ENCODE measurements around the gene PPFIBP1.
"Not testable (repeated sequence)": the region's sequence is repeated elsewhere in the genome, so short reads cannot be mapped to it uniquely, and the experiment has no call there.

The PPFIBP1 gene

DNA sequence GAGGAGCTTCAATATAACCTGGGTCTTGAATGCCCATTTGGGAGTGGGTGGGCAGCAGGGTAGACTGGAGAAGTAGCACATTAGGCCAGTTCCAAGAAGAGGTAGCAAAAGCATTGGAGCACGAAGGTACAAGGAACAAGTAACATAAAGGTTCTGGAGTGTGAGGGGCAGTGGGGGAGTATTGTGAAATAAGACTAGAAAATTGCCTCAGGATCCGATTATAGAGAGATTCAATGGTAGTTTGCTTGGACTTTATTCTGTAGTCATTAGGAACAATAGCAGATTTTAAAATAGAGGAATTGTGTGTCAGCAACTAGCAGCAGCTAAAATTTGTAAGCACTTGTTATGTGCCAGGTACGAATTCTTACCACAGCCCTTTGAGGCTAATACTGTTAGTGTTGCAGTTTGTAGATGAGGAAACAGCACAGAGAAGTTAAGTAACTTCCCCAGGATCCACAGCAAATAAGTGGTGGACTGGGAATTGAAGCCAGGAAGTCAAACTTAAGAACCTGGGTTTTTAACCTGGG lies 61.8 kb downstream of the PPFIBP1 start:
- H3K9me3 ChIP-seq (ENCODE audit: control insufficient read depth, low read length) = no peaks in the 10 kb centered on the region
- no peaks in the 10 kb centered on the region for H3K36me3 ChIP-seq (ENCODE audit: control insufficient read depth, insufficient read depth, low read length)
- no peaks in the 10 kb centered on the region for H3K27me3 ChIP-seq (replicated peaks; ENCODE audit: control insufficient read depth, insufficient read depth, low read length, poor library complexity, severe bottlenecking)
- no peak overlapping the region for H3K4me3 ChIP-seq (ENCODE audit: insufficient read depth, low read depth, low read length, poor library complexity, severe bottlenecking)
- no peaks in the 10 kb centered on the region for H3K4me1 ChIP-seq (ENCODE audit: control insufficient read depth, insufficient read depth, low read length, poor library complexity, severe bottlenecking)
- no peak overlapping the region for H3K27ac ChIP-seq (ENCODE audit: insufficient read depth, low read length, poor library complexity, severe bottlenecking)
- DNase-seq = no peak

DNA sequence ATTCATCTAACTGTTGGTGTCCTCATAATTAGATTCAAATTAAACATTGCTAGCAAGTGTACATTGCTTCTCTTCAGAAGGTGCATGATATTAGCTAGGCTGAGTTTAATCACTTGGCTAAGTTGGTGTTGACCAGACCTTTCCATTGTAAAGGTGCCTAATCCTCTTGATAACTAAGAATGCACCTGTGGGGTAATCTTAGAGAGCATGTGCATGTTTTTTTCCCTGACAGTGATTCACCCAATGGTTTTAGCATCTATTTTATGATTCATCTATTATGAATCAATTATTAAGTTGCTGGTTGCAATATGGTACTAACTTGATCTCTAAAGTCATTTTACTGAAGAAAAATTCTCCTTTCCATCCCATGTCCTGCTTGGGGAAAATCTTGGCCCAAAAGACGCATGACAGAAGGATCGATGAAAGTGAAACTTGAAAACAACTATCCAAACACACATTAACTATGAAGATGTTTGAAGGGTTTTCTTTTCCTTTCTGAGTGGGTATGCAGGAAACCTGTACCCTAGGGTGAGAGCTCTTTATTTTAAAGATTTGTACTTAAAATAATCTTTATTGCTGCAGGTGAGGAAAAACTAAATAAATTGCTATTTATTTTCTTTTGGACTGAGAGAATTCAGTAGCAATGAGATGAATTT lies 64.2 kb downstream of the PPFIBP1 start:
- not testable (repeated sequence) for H3K36me3 ChIP-seq (ENCODE audit: control insufficient read depth, insufficient read depth, low read length); H3K27ac ChIP-seq (ENCODE audit: insufficient read depth, low read length, poor library complexity, severe bottlenecking); H3K27me3 ChIP-seq (replicated peaks; ENCODE audit: control insufficient read depth, insufficient read depth, low read length, poor library complexity, severe bottlenecking); H3K4me3 ChIP-seq (ENCODE audit: insufficient read depth, low read depth, low read length, poor library complexity, severe bottlenecking); H3K9me3 ChIP-seq (ENCODE audit: control insufficient read depth, low read length); DNase-seq; H3K4me1 ChIP-seq (ENCODE audit: control insufficient read depth, insufficient read depth, low read length, poor library complexity, severe bottlenecking)

DNA sequence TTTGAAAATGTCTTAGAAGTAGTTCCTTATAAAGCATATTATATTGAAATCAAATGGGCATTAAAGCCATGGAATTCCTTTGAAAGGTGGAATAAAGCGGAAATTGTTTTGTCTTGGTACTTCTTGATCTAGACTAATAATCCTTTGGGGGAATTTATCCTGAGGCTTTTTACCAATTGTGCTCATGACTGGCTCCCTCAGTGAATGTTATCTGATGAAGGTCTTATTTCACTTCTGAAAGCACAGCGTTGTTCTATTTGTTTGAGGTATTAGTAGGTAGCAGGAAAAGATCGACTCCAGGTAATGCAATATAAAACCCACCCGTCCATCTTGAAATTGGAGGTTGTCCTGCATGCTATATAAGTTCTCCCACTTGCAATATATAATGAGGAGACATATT lies 64.8 kb downstream of the PPFIBP1 start:
- Histone ChIP-seq H3K27me3 (replicated peaks; ENCODE audit: control insufficient read depth, insufficient read depth, low read length, poor library complexity, severe bottlenecking) (no peaks in the 10 kb centered on the region), H3K4me1 (ENCODE audit: control insufficient read depth, insufficient read depth, low read length, poor library complexity, severe bottlenecking) (no peaks in the 10 kb centered on the region), H3K27ac (ENCODE audit: insufficient read depth, low read length, poor library complexity, severe bottlenecking) (no peak overlapping the region), H3K9me3 (ENCODE audit: control insufficient read depth, low read length) (no peaks in the 10 kb centered on the region), H3K36me3 (ENCODE audit: control insufficient read depth, insufficient read depth, low read length) (no peaks in the 10 kb centered on the region), H3K4me3 (ENCODE audit: insufficient read depth, low read depth, low read length, poor library complexity, severe bottlenecking) (no peak overlapping the region)
- no peak for DNase-seq

DNA sequence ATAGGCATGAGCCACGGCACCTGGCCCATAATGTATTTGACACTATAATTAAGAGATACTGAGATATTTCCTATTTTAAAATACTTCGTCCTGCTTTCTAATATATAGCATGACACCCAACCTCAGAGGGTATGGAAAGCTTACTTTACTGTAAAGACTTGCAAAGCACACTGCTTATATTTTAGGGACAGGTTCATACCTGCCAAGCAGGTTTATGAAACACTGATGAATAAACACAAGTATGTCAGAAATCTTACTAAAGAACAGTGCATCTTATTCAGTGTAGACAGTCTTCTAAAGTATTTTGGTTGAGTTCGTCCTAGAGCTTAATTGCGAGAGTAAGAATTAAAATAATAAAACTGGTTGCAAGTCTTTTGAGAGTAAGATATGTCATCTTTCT lies 65.4 kb downstream of the PPFIBP1 start:
- H3K9me3 ChIP-seq (ENCODE audit: control insufficient read depth, low read length) = no peaks in the 10 kb centered on the region
- no peak overlapping the region for H3K4me3 ChIP-seq (ENCODE audit: insufficient read depth, low read depth, low read length, poor library complexity, severe bottlenecking)
- no peak for DNase-seq
- no peaks in the 10 kb centered on the region for H3K4me1 ChIP-seq (ENCODE audit: control insufficient read depth, insufficient read depth, low read length, poor library complexity, severe bottlenecking)
- no peaks in the 10 kb centered on the region for H3K27me3 ChIP-seq (replicated peaks; ENCODE audit: control insufficient read depth, insufficient read depth, low read length, poor library complexity, severe bottlenecking)
- no peak overlapping the region for H3K27ac ChIP-seq (ENCODE audit: insufficient read depth, low read length, poor library complexity, severe bottlenecking)
- H3K36me3 ChIP-seq (ENCODE audit: control insufficient read depth, insufficient read depth, low read length) = no peaks in the 10 kb centered on the region

DNA sequence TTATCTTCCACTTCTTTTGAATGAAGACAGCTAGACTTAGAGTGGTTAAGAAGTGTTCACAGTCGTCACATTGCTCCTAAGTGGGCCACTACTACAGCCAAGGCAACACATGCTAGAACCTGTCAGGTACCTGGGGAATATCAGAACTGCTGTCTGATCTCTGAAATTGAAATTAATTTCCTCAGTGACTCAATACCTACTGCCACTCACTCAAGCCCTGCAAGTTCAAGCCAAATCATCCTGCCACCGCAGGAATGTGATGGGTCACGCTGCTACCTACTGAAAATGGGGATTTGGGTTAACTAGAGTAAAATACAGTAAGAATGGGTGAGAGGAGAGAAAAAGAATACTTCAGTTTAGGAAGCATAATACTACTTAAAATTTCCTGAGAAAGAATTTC lies 67.7 kb downstream of the PPFIBP1 start:
- not testable (repeated sequence) for H3K9me3 ChIP-seq (ENCODE audit: control insufficient read depth, low read length); H3K4me3 ChIP-seq (ENCODE audit: insufficient read depth, low read depth, low read length, poor library complexity, severe bottlenecking); DNase-seq; H3K36me3 ChIP-seq (ENCODE audit: control insufficient read depth, insufficient read depth, low read length); H3K27me3 ChIP-seq (replicated peaks; ENCODE audit: control insufficient read depth, insufficient read depth, low read length, poor library complexity, severe bottlenecking); H3K27ac ChIP-seq (ENCODE audit: insufficient read depth, low read length, poor library complexity, severe bottlenecking); H3K4me1 ChIP-seq (ENCODE audit: control insufficient read depth, insufficient read depth, low read length, poor library complexity, severe bottlenecking)

DNA sequence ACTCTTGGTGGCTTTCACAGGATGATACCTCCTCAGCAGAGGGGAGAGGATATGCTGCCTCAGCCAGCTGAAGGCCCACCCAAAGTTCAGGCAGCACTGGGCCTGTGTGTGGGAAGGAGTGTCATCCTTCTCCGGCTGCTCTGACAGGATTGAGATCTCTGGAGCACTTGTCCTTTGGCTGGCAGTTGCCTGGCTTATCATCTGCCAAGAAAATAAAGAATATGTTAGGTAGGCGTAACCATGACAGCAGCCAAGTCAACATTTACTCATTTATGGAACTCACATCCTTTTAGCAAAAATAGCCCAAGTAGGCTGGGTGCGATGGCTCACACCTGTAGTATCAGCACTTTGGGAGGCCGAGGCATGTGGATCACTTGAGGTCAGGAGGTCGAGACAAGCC lies 68.5 kb downstream of the PPFIBP1 start:
- Histone ChIP-seq H3K4me1 (ENCODE audit: control insufficient read depth, insufficient read depth, low read length, poor library complexity, severe bottlenecking) (no peaks in the 10 kb centered on the region), H3K9me3 (ENCODE audit: control insufficient read depth, low read length) (no peaks in the 10 kb centered on the region), H3K27me3 (replicated peaks; ENCODE audit: control insufficient read depth, insufficient read depth, low read length, poor library complexity, severe bottlenecking) (no peaks in the 10 kb centered on the region), H3K4me3 (ENCODE audit: insufficient read depth, low read depth, low read length, poor library complexity, severe bottlenecking) (no peak overlapping the region), H3K27ac (ENCODE audit: insufficient read depth, low read length, poor library complexity, severe bottlenecking) (no peak overlapping the region), H3K36me3 (ENCODE audit: control insufficient read depth, insufficient read depth, low read length) (no peaks in the 10 kb centered on the region)
- DNase-seq = no peak

DNA sequence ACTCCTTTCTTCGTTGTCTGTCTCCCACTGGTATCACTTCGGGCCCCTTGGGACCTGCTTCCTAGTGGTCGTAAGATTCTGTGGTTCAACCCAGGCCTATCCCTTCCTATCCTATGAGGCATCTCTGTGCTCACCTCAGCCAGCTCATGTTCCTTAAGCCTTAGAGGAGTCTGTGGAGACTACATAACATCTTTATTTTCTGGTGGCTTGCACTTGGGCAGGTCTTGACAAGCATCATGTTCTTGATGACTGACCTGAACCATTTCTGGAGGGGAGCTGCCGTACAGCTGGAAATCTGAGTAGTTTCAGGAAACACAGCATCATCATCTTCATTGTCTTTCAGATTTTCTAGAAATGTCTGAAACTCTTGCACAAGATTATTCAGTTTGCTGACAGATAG lies 69.3 kb downstream of the PPFIBP1 start:
- H3K4me3 ChIP-seq (ENCODE audit: insufficient read depth, low read depth, low read length, poor library complexity, severe bottlenecking) = no peak overlapping the region
- DNase-seq = no peak
- H3K4me1 ChIP-seq (ENCODE audit: control insufficient read depth, insufficient read depth, low read length, poor library complexity, severe bottlenecking) = no peaks in the 10 kb centered on the region
- no peaks in the 10 kb centered on the region for H3K36me3 ChIP-seq (ENCODE audit: control insufficient read depth, insufficient read depth, low read length)
- no peak overlapping the region for H3K27ac ChIP-seq (ENCODE audit: insufficient read depth, low read length, poor library complexity, severe bottlenecking)
- no peaks in the 10 kb centered on the region for H3K9me3 ChIP-seq (ENCODE audit: control insufficient read depth, low read length)
- H3K27me3 ChIP-seq (replicated peaks; ENCODE audit: control insufficient read depth, insufficient read depth, low read length, poor library complexity, severe bottlenecking) = no peaks in the 10 kb centered on the region

DNA sequence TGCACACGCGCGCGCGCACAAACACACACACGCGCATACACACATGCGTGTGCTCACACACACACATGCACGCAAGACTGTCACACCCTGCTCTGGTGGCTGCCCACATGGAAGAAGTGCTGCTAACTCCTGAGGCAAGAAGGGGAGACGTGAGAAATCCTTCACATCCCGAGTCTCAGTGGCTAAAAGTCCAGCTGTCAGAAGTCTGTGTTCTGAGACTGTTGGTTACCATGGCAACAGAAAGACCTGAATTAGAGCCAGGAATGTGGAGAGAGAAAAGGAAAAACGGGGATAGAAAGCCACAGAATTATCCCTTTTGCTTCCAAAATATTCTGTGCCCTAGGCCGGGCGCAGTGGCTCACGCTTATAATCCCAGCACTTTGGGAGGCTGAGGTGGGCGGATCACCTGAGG lies 71.2 kb downstream of the PPFIBP1 start:
- no peaks in the 10 kb centered on the region for H3K27me3 ChIP-seq (replicated peaks; ENCODE audit: control insufficient read depth, insufficient read depth, low read length, poor library complexity, severe bottlenecking)
- H3K4me1 ChIP-seq (ENCODE audit: control insufficient read depth, insufficient read depth, low read length, poor library complexity, severe bottlenecking) = no peaks in the 10 kb centered on the region
- DNase-seq = no peak
- no peak overlapping the region for H3K27ac ChIP-seq (ENCODE audit: insufficient read depth, low read length, poor library complexity, severe bottlenecking)
- no peaks in the 10 kb centered on the region for H3K9me3 ChIP-seq (ENCODE audit: control insufficient read depth, low read length)
- no peak overlapping the region for H3K4me3 ChIP-seq (ENCODE audit: insufficient read depth, low read depth, low read length, poor library complexity, severe bottlenecking)
- H3K36me3 ChIP-seq (ENCODE audit: control insufficient read depth, insufficient read depth, low read length) = no peaks in the 10 kb centered on the region

DNA sequence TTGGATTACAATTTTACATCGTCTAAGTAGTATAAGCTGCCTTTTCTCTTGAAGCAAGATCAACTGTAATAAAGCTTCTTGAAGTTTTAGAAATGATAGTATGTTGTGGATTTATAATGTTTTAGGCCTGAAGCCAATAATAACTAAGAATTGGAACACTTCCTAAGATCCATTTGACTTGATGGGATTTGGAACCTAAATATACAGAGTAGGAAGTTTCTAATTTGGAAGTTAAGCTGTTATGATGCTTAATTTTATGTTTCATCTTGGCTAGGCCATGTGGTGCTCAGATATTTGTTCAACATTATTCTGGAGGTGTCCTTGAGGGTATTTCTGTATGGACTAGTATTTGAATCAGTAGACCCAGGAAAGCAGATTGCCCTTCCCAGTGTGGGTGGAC lies 74.9 kb downstream of the PPFIBP1 start:
- not testable (repeated sequence) for H3K4me3 ChIP-seq (ENCODE audit: insufficient read depth, low read depth, low read length, poor library complexity, severe bottlenecking); H3K27me3 ChIP-seq (replicated peaks; ENCODE audit: control insufficient read depth, insufficient read depth, low read length, poor library complexity, severe bottlenecking); DNase-seq; H3K36me3 ChIP-seq (ENCODE audit: control insufficient read depth, insufficient read depth, low read length); H3K4me1 ChIP-seq (ENCODE audit: control insufficient read depth, insufficient read depth, low read length, poor library complexity, severe bottlenecking); H3K27ac ChIP-seq (ENCODE audit: insufficient read depth, low read length, poor library complexity, severe bottlenecking); H3K9me3 ChIP-seq (ENCODE audit: control insufficient read depth, low read length)

DNA sequence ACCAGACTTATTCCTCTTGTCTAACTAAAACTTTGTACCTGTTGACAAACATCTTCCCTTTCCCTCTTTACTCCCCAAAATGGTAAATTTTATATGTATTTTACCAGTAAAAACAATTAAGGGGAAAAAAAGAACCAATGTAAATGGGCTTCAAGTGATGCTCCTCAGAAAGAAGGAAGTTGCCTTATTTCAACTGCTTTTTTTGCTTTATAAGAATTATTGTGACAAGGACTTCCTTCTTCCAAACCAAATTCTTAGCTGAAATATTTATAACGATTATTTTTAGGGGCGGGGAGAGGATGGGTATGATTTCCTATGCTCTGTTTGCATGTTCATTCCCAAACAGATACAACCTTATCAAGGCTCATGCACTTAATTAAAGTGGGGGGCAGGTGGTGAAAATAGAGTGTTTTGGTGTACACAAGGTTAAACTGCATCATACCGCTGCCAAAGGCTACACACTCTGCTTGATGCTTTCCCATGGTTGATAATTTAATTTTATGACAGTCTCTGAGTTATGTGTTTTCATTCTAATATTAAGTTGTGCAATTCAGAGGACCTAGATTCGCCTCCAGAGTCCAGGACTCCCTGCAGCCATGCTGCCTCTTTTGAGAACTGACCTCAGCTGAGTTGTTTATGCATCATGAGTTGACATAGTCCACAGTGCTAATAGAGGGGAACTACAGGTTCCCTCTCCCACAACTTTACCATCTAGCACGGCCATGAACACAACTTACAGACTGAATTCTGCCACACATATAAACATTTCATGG lies 77.2 kb downstream of the PPFIBP1 start:
- not testable (repeated sequence) for H3K4me1 ChIP-seq (ENCODE audit: control insufficient read depth, insufficient read depth, low read length, poor library complexity, severe bottlenecking); DNase-seq; H3K36me3 ChIP-seq (ENCODE audit: control insufficient read depth, insufficient read depth, low read length); H3K27ac ChIP-seq (ENCODE audit: insufficient read depth, low read length, poor library complexity, severe bottlenecking); H3K9me3 ChIP-seq (ENCODE audit: control insufficient read depth, low read length); H3K4me3 ChIP-seq (ENCODE audit: insufficient read depth, low read depth, low read length, poor library complexity, severe bottlenecking); H3K27me3 ChIP-seq (replicated peaks; ENCODE audit: control insufficient read depth, insufficient read depth, low read length, poor library complexity, severe bottlenecking)

Measured in effector memory CD4-positive, alpha-beta T cell (primary cell).